Measurements from ENCODE around the gene RABGAP1L.
"Not testable (repeated sequence)": the region's sequence is repeated elsewhere in the genome, so short reads cannot be mapped to it uniquely, and the experiment has no call there.

RABGAP1L gene

DNA sequence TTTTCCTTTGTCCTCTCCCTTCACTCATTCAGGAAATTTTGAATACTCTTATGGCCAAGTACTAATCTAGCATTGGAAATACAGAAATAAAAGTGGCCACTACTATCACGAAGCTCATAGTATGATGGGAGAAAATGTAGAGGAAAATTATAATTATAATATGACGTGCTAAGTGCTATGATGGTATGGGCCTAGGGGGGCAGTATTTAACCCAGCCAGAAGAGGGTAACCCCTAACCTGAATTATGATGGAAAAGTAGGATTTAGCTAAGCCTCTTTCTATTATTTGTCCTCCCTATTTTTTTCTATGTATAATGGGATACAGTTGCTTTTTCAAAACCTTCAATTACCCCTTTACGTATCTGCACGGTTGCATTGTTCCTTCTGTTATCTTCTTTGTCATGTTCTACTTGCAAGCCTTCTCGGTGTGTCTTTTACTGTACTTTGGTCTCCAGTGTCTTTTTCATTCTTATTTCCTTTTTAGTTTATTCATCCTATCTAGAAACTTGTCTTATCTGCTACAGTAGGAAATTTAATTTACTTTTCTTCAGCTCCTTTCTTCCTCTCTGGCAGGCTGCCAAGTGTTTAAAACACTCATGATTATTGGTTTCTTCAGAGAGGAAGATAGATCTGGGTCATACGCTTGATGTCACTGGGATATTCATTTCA is 199.6 kb downstream of the RABGAP1L start:
- no peak for DNase-seq

DNA sequence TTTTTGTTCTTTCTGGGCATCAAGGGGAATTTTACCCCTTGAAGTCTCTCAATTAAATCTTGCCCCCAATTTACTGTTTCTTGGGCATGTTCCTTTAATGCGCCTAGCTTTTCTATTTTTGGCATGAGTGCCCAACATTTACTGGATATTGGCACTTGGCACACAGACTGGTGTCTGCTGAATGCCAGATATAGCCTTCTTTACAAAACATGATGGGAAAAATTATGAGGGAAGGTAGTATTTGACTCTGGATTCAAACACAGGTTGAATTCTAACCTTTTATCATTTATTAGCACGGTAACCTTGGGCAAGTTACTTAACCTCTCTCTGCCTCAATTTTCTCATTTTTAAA is 200.1 kb downstream of the RABGAP1L start:
- no peak for DNase-seq

GRCh38 chr1:174364996-174365736 is 205.8 kb downstream of the RABGAP1L start:
- DNase-seq: peak in 34 of 56 donors; percentile 2 to 70 (median 17)

DNA sequence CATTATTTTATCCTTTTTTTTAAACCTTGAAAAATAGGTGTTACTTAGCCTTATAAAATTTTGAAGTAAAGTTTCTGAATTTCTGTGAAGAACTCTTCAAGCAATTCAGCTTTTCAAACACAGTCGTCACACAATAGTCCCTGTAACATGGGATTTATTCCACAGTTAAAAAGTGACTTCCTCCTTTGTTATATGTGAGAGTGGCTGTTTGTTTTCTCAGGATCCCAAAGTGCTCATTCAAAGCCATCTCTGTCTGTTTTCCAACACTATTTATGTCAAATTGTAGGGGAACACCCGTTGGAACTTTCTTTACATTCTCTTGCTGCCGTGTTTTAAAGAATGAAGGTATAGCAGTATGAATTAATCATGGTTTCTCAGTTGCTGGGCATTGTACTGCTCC is 207.6 kb downstream of the RABGAP1L start:
- no peak for DNase-seq

GRCh38 chr1:174367892-174368291 is 208.6 kb downstream of the RABGAP1L start:
- DNase-seq: peak in 14 of 56 donors; percentile 0 to 36 (median 10)

GRCh38 chr1:174376030-174376429 is 216.7 kb downstream of the RABGAP1L start:
- no peak for DNase-seq

GRCh38 chr1:174391716-174392115 is 232.4 kb downstream of the RABGAP1L start:
- DNase-seq: no peak

DNA sequence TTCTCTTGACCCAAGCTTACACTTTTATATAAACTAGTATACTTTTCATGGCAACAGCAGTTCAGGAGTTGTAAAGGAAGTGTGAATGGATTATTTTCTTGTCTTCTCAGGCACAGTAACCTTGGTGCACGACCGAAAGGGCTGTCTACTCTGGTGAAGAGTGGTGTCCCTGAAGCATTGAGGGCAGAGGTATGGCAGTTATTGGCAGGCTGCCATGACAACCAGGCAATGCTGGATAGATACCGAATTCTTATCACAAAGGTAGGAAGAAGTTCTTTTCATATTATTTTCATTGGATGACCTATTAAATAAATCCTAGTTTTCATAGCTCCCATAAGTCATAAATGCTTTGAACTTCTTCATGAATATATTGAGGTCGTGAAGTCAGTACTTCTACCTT is 234.6 kb downstream of the RABGAP1L start:
- DNase-seq: no peak

GRCh38 chr1:174397261-174397660 is 237.9 kb downstream of the RABGAP1L start:
- DNase-seq: no peak

GRCh38 chr1:174398246-174398645 is 238.9 kb downstream of the RABGAP1L start:
- no peak for DNase-seq

GRCh38 chr1:174399211-174399610 is 239.9 kb downstream of the RABGAP1L start:
- DNase-seq: no peak

DNA sequence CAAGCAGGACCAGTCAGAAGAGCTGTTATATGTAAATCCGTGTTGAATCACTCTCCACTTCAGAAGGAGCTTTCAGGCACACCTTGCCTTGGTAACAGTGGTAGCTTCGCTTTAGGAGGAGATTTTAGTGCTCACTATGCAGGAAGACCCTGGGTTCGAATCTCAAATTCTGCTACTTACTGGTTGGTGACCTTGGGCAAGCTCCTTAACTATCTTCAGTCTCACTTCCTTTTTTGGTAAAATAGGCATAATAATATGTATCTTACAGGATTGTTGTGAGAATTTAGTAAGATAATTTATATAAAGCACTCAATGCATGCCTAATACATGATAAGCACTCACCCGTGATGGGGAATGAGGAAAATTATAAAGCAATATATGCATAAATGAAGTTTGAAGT is 241.8 kb downstream of the RABGAP1L start:
- no peak for DNase-seq

GRCh38 chr1:174405219-174405618 is 245.9 kb downstream of the RABGAP1L start:
- no peak for DNase-seq

GRCh38 chr1:174406421-174406820 is 247.1 kb downstream of the RABGAP1L start:
- no peak for DNase-seq

DNA sequence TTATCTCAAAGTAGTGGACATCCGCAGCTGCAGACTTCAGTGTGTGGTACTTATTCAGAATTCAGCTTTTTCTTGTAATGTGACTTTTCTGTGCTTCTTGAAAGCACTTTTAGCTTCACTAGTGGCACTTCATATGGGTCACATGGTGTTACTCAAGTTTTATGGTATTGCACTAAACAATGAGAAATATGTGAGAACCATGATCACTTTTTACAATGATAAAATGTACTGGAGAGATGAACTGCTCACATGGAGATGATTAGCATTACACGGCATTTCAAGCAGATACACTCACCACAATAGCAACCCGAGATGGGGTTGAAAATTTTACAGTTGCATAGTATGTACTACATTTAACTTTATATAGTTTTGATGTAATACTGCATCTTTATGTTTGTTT is 248.3 kb downstream of the RABGAP1L start:
- no peak for DNase-seq

DNA sequence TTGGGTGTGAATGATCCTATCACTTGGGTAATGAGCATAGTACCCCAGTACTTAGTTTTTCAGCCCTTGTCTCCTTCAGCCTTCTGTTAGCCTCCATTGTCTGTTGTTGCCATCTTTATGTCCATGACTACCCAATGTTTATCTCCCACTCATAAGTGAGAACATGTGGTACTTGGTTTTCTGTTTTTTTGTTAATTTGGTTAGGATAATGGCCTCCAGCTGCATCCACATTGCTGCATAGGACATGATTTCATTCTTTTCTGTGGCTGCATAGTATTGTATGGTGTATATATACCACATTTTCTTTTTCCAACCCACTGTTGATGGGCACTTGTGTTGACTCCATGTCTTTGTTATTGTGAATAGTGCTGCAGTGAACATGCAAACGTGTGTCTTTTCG is 248.8 kb downstream of the RABGAP1L start:
- no peak for DNase-seq

DNA sequence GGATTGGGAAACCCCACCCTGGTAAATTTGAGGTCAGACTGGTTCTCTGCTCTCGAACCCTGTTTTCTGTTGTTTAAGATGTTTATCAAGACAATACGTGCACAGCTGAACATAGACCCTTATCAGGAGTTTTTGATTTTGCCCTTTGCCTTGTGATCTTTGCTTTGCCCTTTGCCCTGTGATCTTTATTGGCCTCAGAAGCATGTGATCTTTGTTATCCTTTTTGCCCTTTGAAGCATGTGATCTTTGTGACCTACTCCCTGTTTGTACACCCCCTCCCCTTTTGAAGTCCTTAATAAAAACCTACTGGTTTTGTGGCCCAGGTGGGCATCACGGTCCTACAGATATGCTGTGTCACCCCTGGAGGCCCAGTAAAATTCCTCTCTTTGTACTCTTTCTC is 250.5 kb downstream of the RABGAP1L start:
- DNase-seq: not testable (repeated sequence)

- no peak for DNase-seq
Observed at GRCh38 chr1:174413632-174414031, 254.3 kb downstream of the RABGAP1L start.

GRCh38 chr1:174414203-174414602 is 254.9 kb downstream of the RABGAP1L start:
- no peak for DNase-seq

DNA sequence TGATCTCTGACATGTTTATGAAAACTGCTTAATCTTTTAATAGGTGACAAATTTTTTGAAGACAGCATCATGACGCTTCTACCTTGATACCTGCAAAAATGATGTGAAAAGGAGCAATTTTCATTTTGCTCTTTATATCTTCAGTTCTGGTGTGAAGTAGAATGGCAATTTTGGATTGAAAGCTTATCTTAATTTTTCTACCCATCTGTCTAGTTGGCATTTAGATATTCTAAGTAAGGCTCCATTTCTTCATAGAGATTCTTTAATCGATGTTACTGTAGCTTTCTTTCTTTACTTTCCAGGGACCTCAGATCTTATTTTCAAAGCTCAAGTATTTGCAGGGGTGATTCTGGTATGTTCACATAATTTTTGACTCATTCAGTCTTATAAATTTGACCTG is 256.2 kb downstream of the RABGAP1L start:
- no peak for DNase-seq

DNA sequence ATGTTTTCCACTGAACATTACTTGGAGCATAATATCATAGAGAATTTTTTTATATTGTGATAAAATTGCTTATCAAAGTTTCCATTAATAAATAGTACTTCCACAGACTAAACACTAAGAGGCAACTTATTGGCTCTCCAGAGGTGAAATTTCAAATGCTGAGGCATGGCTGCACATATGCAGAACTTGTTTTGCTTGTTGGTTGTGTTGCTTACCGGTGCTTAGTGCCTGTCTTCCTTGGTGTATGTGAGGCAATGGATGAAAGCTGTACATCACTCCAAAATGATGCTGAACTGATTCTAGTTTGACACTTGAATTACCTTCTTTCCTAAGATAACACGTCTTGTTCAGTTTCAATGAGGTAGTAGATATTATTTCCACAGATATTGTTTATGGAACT is 258.6 kb downstream of the RABGAP1L start:
- DNase-seq: no peak

GRCh38 chr1:174425121-174425520 is 265.8 kb downstream of the RABGAP1L start:
- no peak for DNase-seq

DNA sequence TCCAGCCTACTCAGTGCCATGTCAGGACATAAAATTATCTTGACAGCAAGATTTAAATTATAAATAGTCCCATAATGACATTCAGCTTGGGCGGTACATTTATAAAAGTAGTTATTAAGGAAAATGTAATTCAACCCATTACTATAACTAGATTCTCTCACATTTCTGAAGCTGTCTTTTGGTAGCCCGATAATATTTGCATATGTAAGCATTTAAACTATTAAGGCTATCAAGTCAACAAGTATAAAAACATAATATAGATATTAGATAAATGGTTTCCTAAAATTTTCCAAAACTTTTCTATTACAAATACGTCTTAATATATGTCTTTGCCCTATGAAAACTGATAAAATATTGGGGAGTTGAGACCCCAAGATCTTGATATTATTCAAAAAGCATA is 266.8 kb downstream of the RABGAP1L start:
- no peak for DNase-seq
